Gastroesophageal sphincter (tissue), 4 donors: Measurements from ENCODE around the gene TCF7L2. TPM values are rescaled to one million over a fixed set of nuclear protein-coding genes. Genes with fewer than 3 reads are reported as not detected.

Experiments used
- ATAC-seq: fragments of 150-250 bp; one replicate; pipeline ENCODE4 v1.9.1; 2016; ENCODE audit warnings: mild to moderate bottlenecking, moderate library complexity
- H3K27ac ChIP-seq, 4 donors: fragments of 200-600 bp; sonication (generic) in 3 of 4; 1 replicate in 3 of 4; 2 replicates in 1 of 4; pipeline ENCODE4 v1.5.1; 2016 to 2019
- H3K27me3 ChIP-seq: fragments of 200-600 bp; sonication (generic); one replicate; pipeline ENCODE4 v1.5.1; 2019
- H3K36me3 ChIP-seq, 2 donors: fragments of 200-600 bp; sonication (generic); one replicate each; pipeline ENCODE4 v1.5.1; 2019; ENCODE audit warnings: control low read depth in 1 of 2
- H3K4me1 ChIP-seq, 3 donors: fragments of 200-600 bp; sonication (generic); 1 replicate in 2 of 3; 2 replicates in 1 of 3; pipeline ENCODE4 v1.5.1; 2016 to 2019; ENCODE audit warnings: control low read depth in 2 of 3
- H3K4me3 ChIP-seq, 2 donors: fragments of 200-600 bp; sonication (generic); one replicate each; pipeline ENCODE4 v1.5.1; 2019; ENCODE audit warnings: mild to moderate bottlenecking in 1 of 2, moderate library complexity in 1 of 2
- H3K9me3 ChIP-seq, 3 donors: fragments of 200-600 bp; sonication (generic); one replicate each; pipeline ENCODE4 v1.5.1; 2017 to 2019; ENCODE audit warnings: control low read depth in 2 of 3
- CTCF ChIP-seq, 4 experiments: fragments of 200-600 bp in 2 of 4; fragments of 450-650 bp in 2 of 4; sonication (generic) in 1 of 4; IDR thresholded peaks; one replicate each; pipeline ENCODE4 v1.5.1; 2017 to 2019; ENCODE audit warnings: antibody characterized with exemption in 4 of 4, mild to moderate bottlenecking in 2 of 4, moderate library complexity in 2 of 4
- EP300 ChIP-seq: sonication (generic); formaldehyde crosslinking; IDR thresholded peaks from one replicate; pipeline ENCODE4 v1.6.1; 2017; ENCODE audit warnings: antibody characterized with exemption, mild to moderate bottlenecking
- POLR2A ChIP-seq, 2 donors: fragments of 450-650 bp; IDR thresholded peaks; one replicate each; pipeline ENCODE4 v1.6.1; 2017; ENCODE audit warnings: antibody characterized with exemption in 2 of 2, mild to moderate bottlenecking in 2 of 2, moderate library complexity in 1 of 2
- POLR2AphosphoS5 ChIP-seq: sonication (generic); formaldehyde crosslinking; IDR thresholded peaks from one replicate; pipeline ENCODE4 v1.6.1; 2017; ENCODE audit warnings: antibody characterized with exemption
- WGBS, 2 donors: methylation state at CpG; one replicate each; pipeline ENCODE4 v1.1.5; 2018; ENCODE audit warnings: low coverage in 1 of 2; 5-methylcytosine and 5-hydroxymethylcytosine counted together
- total RNA-seq, 4 donors: library from RNA; depleted of rRNA; stranded (reverse); fragments of >200 nt; gene quantifications; one replicate each; pipeline ENCODE4 v1.1.0, GENCODE V29; 2016

The TCF7L2 gene
- total RNA-seq, 4 donors from 2014 or later: 12.6 to 22.4 (median 20.2) TPM

DNA sequence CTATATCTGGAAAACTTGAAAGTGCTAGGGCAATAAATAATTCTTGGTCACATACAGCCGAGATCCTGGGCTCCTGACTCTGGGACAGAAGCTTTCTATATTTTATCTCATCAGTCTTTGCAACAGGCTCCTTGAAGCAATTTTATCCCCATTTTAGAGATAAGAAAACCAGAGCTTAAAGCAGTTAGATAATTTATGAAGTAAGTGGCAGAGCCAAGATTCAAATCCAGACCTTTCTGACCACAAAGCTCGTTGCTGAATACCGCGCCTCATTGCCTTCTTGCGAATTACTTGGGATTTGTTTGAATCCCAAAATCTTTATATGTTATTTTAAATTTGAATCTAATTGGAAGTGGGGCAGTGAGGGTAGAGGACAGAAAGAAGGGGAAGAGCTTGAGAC is 106.0 kb downstream of the TCF7L2 start:
- WGBS, 2 donors: 65 to 97% methylated on average over 5 of the region's 5 CpGs
- Histone ChIP-seq H3K4me3 (no peak overlapping the region), H3K9me3 (no peaks in the 10 kb centered on the region), H3K36me3 (no peaks in the 10 kb centered on the region), H3K27ac (no peak overlapping the region), H3K4me1 (peaks cover 17 to 81% (median 49%) of the 10 kb centered on the region in 3 donors), H3K27me3 (no peaks in the 10 kb centered on the region)
- no peak for ATAC-seq
- no peak for TF ChIP-seq EP300
- no peak for TF ChIP-seq POLR2A (IDR thresholded peaks at IDR 0.05)
- no peak for TF ChIP-seq POLR2AphosphoS5
- TF ChIP-seq CTCF (IDR thresholded peaks at IDR 0.05): no peak

GRCh38 chr10:113056441-113057021 is 106.5 kb downstream of the TCF7L2 start:
- Histone ChIP-seq H3K4me3 (no peak overlapping the region), H3K9me3 (no peaks in the 10 kb centered on the region), H3K27ac (peak overlapping the region in 3 of 4 donors; percentile 36 to 75 (median 43)), H3K36me3 (no peaks in the 10 kb centered on the region), H3K4me1 (peaks cover 17 to 82% (median 50%) of the 10 kb centered on the region in 3 donors), H3K27me3 (no peaks in the 10 kb centered on the region)
- TF ChIP-seq POLR2A (IDR thresholded peaks at IDR 0.05): no peak
- peak; percentile 37 for TF ChIP-seq POLR2AphosphoS5
- no peak for TF ChIP-seq EP300
- TF ChIP-seq CTCF (IDR thresholded peaks at IDR 0.05): no peak
- ATAC-seq: no peak
- 59 to 75% methylated on average over 9 to 10 of the region's 10 CpGs for WGBS, 2 donors

- H3K27ac ChIP-seq: peak overlapping the region; percentile 35 to 76 (median 68)
- TF ChIP-seq EP300: no peak
- TF ChIP-seq POLR2A (IDR thresholded peaks at IDR 0.05): no peak
- no peak for TF ChIP-seq CTCF (IDR thresholded peaks at IDR 0.05)
- no peak for TF ChIP-seq POLR2AphosphoS5
- WGBS, 2 donors: 45 to 59% methylated on average over 5 to 6 of the region's 6 CpGs
- no peaks in the 10 kb centered on the region for H3K9me3 ChIP-seq
- peak overlapping the region in 1 of 2 donors; percentile 41 for H3K4me3 ChIP-seq
- ATAC-seq: no peak
- no peaks in the 10 kb centered on the region for H3K27me3 ChIP-seq
- no peaks in the 10 kb centered on the region for H3K36me3 ChIP-seq
- peaks cover 17 to 73% (median 43%) of the 10 kb centered on the region in 3 donors for H3K4me1 ChIP-seq
Observed at GRCh38 chr10:113057948-113058522, 108.0 kb downstream of the TCF7L2 start.

DNA sequence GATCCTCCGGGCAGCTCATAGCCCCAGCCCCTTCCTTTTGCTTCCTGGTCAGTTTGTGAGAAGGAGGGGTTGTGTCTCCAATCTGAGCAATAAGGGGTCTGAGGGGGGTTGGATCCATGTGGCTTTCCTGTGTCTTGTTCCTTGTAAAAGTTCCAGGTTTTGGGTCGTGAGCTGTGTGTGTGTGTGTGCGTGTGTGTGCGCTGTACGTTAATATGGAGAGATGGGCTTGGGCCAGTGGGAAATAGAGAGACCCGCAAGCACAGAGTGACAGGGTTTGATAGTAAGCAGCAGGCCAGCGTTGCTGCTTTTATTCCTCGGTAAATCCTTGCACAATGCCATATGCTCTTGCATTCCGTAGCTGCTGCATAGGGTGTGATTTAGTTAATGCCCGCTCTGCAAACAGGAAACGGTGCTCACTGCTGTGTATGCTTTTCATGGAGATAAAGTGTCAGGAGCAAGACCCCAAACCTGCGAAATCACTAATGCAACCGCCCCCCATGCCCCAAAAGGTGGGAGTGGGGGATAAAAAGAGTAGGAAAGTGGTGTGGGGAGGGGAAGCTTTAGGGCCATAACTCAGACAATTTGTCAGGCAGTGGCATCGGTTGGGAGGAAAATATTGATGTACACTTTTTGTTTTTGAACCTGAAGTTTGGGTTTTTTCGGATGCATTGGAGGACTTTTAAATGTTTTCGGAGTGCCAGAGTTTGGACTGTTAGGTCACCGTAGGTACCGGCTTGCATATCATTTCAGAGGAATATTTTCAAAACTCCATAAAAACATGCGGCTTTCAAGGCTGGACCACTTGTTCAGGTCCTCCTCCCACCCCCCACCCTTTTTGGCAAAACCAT is 108.7 kb downstream of the TCF7L2 start:
- peak; percentile 89 for TF ChIP-seq POLR2AphosphoS5
- TF ChIP-seq EP300: no peak
- TF ChIP-seq POLR2A (IDR thresholded peaks at IDR 0.05): no peak
- TF ChIP-seq CTCF (IDR thresholded peaks at IDR 0.05): no peak
- no peaks in the 10 kb centered on the region for H3K27me3 ChIP-seq
- peak overlapping the region; percentile 35 to 41 for H3K4me3 ChIP-seq
- peak overlapping the region; percentile 49 to 76 (median 68) for H3K27ac ChIP-seq
- peaks cover 17 to 73% (median 40%) of the 10 kb centered on the region in 3 donors for H3K4me1 ChIP-seq
- 14 to 27% methylated on average over 15 to 17 of the region's 19 CpGs for WGBS, 2 donors
- ATAC-seq: peak; percentile 32
- H3K9me3 ChIP-seq: no peaks in the 10 kb centered on the region
- no peaks in the 10 kb centered on the region for H3K36me3 ChIP-seq
